ENCODE data around the gene ZBTB20.
"Not testable (repeated sequence)": the region's sequence is repeated elsewhere in the genome, so short reads cannot be mapped to it uniquely, and the experiment has no call there.

The ZBTB20 gene

DNA sequence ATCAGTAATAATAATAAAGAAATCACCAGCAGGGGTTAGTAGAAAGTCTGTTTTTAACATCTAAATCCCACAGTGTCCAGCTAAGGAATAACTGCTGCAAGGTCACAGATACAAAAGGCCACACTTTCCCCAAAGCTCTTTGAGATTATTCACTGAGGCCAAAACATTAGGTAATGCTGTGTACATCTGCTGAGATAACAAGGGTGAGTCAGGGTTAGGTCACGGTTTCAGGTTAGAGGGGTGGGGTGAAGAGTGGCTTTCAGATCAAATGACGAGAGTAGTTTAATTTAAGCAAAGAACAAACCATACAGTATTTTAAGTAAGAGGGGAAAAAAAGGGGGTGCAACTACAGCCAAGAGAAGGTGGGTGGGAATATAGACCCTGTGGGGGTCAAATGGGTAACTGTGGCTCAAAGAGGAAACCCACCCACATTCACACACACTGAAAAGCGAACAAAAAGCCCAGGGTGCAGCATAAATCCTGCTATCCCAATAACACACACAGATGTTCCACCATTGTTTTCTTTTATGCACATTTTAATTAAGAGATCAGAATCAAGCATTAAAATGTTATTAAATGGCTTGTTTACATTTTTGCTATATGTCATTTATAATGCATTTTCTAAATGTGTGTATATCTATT, 440.4 kb downstream of the ZBTB20 start:
- no peak for DNase-seq

DNA sequence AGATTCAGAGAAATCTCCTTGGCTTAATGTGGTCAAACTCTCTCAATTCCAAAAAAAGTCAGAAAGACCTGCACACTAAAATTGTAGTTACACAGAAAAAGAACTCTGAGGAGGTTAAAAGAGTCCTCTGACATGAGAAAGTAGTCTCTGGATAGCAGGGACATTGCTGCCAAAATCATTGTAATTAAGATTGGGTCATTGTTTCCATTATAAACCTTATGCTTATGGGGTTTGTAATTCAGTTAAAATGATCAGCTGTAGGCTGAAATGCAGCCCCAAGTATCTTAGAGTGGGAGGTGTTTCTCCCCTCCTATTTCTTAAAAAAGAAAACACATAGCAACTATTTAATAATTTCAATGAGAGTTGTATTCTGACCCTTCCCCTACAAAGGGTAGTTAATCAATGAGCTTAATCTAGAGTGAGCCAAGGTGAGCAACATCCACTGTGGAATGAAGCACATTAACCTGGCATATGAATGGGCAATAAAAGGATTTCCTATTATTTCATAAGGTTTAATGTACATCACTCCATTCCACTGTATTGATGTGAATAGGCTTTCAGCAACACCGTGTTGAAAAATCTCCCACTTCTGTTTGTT, 446.4 kb downstream of the ZBTB20 start:
- no peak for DNase-seq

DNA sequence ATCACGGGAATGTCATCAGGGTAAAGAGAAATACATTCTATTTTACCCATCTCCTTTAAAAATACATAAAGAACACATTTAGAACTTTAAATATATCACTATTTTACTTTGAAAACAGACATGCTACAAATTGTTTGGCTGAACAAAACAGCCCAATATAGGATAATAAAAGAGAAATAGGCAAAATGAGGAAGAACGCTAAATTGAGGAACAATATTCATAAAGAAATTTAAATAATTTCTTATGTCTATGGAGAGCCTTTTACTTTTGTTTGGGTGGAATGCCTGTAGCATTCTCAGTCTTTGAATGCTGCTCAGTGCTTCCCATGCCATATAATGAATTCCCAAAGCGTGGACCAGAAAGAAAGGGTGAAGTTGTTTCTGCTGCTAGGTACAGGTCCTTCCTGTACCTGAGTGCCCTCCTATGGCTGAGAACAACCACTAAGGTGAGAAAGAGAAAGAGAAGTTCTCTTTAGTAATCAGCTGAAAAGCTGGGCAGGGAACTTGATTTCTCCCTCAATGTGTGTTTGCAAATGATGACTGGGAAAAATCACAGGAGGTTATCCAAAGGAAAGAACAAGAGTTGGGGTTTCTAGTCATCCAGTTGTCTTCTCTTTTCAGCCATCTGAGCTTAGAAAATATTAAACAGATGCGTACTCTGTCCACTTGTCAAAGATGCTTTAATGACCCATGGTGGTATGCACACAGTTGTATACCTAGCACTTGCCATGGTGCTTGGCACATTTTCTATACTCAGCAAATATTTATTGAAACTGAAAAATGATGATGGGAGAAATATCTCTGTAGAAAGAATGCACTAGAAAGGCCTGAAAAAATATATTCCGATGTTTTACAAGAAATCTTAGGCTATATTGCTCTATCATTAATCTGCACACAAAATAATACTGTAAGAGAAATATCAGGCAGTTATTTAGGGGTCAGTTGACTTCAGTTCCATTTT, 448.7 kb downstream of the ZBTB20 start:
- no peak for DNase-seq

DNA sequence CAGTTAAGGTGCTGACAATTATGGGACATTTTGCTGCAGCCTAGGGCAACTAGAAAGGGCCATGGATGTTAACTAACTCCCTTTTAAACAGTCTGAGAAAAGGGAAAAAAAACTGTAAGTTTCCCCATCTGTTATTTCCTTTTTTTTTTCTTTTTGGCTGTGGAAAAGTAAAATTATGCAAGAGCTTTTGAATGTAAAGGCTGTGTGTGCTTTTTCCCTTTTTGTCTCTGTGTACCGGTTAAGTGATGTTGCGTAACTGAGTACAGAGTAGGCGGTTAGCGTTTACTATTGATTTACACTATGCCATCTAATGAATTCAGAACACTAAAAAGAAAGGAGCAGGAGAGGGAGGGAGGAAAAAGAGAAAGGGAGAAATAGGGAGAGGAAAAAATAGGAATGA, 449.7 kb downstream of the ZBTB20 start:
- DNase-seq: no peak

DNA sequence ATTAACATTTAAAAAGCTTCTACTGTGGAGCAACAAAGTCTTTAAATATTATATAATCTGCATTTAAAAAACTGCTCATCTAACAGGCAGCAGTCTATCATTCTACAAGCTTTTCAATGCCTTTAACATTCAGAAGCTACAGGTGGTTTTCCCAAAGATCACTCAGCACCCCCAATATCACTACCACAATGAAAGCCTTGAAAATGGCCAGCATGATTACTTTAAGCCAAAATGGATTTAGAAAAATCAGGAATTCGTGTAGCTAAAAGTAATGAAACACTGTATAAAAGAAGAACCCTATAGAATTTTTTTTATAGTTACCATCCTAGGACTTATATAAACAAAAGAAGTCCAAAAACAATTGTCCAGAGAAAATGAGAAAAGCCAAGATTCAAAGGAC, 452.8 kb downstream of the ZBTB20 start:
- no peak for DNase-seq

DNA sequence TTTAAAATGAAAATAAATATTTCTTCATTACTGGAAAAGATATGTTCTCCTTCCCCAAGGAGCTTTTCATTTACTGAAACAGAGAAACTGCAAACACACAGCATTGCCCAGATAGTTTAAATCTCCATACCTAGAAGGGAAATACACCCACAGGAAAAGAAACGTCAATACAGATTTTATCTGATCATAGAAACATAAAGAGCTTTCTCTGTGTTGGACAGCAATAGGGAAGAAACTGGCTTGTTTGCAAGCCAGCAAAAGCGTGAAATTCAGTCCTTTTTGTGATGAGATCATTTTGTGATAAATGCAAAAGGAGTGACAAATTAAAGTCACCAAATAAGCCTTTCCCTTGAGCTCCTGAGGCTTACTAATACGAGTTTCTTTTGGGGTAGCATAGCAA, 455.2 kb downstream of the ZBTB20 start:
- no peak for DNase-seq

DNA sequence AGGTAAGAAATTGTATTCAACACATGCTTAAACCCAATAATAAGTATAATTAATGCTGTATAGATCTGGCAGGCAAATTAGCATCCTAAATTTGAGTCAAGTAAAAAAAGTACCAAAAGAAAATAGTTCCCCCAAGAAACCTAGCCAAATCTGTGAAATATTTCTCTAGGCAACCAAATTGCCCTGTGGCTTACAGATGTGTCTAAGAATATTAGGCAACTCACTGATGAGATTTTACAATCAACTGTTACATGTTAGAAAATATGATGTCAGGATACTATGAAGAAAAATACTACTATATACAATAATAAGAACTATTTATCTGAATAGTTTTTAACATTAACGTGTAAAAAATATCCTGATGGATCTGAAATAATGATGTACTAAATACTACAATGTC, 456.2 kb downstream of the ZBTB20 start:
- no peak for DNase-seq

DNA sequence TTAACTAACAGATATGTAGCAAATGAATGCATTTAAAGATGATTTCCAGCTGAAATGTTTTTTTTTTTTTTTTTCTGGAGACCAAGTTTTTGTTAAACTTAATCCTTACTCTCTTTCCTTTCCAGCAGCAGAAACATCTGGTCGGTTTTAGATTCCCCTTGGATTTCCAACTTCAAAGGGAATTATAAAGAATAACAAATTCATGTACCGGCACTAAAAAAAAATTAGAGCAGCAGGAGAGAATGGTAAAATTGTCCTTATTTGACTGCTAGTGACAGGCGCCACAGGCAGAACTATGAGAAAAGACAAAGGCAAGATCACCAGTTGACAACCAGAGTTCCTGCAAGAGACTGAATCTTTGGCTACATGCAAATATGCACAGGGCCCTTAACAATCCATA, 459.9 kb downstream of the ZBTB20 start:
- DNase-seq: no peak

DNA sequence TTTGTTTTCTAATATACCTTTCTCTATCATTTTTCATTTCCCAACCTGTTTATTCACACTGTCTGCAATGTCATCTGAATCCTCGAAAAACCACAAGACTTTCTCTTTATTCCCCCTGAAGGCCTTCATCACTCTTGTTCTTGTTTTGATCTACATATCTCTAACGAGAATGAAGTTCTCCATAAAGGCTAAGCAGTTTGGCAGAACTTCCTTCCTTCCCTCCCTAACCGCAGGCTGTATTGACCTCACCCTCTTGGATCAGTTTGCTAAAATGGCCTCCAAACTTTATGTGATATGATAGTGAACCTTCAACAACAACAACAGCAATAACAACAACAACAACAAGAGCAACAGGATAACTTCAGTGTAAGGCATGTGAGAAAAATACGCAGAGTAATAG, 460.5 kb downstream of the ZBTB20 start:
- no peak for DNase-seq

DNA sequence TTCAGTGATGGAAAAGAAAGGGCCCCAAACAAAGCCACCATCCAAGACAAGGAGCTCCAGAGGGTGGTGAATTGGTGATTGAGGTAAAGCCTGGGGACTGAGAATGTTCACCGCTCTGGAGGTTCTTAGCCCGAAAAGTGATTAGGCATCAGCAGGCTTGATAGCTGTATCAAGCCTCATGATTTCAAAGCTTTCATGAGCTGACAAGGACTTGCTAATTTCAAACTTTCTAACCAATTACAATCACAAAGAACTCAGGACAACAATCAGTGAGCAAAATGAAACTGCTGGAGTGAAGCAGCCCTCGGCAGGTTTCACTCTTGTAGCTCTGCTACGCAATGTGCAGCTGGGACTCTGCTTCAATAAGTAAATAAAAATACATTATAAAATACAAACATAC, 461.9 kb downstream of the ZBTB20 start:
- DNase-seq: no peak

DNA sequence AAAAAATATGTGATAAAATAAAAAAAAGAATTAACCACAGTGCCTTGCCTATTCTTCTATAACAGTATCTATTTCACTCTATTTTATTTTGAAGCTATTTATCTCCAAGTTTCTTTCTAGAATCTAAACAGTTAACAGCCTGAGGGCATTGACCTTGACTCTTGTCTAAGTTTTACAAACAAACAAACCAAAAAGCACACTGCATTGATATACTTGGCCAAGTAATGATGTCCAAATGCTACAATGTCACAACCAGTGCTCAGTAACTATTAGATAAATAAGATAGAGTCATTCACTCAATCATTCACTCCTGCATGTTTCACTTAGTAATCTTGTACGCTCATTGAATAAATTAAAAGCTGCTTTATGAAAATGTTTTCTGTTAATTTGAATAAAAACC, 466.8 kb downstream of the ZBTB20 start:
- no peak for DNase-seq

DNA sequence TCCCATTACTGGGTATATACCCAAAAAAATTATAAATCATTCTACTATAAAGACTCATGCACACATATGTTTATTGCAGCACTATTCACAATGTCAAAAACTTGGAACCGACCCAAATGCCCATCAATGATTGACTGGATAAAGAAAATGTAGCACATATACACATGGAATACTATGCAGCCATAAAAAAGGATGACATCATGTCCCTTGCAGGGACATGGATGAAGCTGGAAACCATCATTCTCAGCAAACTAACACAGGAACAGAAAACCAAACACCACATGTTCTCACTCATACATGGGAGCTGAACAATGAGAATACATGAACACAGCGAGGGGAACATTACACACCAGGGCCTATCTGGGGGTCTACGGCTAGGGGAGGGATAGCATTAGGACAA, 467.3 kb downstream of the ZBTB20 start:
- DNase-seq: not testable (repeated sequence)

DNA sequence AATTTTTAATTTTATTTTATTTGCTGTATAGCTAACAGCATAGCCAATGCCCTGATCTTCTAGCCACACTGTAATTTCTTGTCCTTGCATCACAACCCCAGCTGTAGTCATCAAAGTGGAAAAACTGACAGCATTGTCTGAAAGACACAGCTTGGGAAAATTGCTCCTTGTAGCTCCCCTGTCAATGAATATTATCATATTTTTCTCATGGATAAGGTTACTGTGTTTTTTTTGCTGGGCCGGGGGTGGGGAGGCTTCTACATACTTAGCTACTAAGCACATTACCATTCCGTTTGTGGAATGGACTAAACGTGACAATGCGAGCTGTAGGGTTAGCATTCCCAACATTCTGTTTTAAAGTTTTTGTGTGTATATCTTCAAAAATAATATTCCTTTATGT, 472.0 kb downstream of the ZBTB20 start:
- no peak for DNase-seq

DNA sequence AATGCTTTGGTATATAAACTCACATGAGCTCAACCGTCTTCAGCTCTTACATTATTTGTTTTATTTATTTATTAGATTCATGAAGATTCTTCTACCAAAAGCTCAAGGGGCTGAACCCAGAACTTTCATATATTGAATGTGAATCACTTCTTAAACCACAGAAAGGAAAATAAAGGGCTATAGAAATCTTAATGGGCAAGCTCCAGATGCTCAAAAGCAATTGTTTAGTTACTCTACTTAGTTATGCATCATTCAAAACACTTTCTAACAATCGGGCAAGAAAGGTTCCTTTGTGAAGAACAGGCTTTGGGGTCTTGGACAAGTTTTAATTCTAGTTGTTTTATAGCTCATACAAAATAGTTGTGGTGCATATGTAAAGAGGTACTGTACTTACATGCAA, 473.1 kb downstream of the ZBTB20 start:
- no peak for DNase-seq

DNA sequence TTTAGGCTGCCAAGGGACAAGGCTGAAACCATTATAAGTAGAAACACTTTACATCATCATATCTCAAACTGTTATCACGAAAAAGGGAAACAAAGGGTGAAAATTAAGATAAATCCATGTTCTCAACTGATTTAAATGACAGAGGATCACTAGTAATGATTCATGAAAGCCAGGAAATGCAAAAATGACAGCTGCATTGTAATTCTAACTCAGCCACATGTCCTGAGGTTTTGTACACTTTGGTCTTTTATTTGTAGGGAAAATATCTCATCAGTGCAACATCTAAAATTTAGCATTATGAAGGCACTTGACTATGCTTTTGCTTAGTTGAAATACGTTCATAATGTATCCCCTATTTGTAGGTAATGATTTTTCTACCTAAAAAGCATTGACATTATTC, 473.6 kb downstream of the ZBTB20 start:
- no peak for DNase-seq

DNA sequence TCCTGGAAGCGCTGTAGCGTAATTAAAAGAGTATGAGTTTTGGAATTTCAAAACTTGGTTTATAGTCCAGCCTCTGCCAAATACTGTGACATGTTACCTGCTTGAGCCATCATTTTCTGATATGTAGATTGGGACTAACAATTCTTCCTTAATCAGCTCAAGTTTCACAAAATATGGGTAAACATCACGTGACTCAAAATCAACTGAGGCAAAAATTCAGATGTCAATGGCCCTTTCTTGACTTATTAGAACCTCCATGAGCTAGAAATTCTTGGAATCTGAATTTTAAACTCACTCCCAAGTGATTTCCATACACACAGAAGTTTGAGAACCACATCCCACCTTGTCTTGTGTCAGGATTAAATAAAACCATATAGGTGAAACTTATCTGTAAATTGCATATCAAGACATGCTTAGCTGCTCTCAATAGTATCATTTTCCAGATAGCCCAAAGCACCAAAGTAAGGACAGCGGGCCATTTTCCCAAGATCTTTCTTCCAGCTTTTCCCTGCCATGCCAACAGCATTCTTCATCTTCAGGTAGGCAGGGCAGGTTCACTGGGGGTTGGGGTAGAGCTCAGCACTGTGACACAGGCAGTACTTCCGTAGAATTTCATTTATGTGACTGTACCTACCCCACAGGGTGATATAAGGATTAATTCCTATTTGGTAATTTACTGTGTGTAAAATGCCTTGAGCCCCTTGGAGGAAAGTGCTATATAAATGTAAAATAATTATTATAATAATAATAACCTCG, 474.2 kb downstream of the ZBTB20 start:
- DNase-seq: no peak

DNA sequence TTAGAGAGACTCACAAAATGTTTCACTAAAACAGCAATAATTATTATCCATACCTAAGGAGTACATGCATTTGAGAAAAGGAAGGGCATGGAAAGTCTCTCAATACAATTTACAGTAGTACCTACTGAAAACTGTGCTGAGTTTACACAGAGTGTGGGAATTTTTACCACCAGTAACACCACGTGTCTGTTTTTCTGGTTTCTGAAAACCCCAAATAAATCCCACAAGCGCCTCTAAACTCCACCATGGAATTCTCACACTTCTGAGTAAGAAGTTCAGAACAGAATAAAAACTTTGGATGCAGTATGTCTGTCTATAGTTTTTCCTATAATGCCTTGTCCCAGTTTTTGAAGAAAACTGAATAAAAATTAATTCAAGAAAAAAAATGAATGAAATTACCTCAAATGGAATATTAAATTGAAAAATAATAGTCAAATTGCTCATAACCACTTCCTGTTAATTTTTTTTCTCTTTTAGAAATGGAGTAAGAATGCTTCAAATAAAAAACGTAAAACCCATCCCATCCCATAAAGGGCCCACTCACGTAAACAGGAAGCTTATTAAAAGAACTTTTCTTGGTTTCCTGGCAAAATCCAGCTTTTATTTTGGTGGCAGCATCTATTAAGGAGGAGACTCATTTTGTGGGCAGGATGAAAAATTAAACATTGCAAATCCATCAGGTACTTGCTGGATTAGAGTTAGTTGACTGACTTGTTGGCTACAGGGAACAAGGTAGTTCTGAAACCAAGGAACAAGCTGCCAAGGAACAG, 475.2 kb downstream of the ZBTB20 start:
- no peak for DNase-seq

DNA sequence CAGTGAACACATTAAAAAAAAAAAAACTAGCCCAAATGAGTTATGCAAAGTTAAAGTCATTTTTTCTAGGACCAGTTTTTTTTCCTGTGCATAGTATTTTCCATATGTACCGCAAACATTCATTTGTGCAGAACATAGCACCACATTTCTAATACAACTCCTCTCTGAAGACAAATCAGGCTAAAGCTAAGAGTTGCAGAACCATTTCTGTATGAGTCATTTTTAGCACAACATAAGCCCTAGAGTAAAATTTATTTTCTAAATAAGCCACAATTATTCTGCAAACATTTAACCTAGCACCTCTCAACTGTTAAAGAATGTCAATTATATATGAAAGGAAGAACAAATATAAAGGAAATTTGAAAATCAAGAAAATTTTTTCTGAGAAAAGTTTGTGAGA, 477.5 kb downstream of the ZBTB20 start:
- no peak for DNase-seq

DNA sequence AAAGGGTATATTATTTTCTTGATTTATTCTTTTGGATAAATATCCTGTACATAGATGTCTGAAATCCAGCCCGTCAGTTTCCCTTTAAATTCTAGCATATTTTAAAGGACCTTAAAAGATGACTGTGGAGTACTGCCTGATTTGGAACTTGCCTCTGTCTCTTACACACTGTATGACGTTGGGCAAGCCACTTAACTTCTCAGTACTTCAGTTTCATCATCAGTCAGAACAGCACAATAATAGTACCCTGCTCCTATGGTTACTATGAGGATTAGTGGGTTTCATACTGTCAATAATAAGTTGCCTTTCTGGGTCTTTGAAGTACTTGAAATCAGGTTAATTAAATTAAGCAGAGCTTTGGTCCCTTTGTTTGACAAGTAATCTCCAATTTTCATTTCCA, 479.0 kb downstream of the ZBTB20 start:
- DNase-seq: peak; percentile 52

DNA sequence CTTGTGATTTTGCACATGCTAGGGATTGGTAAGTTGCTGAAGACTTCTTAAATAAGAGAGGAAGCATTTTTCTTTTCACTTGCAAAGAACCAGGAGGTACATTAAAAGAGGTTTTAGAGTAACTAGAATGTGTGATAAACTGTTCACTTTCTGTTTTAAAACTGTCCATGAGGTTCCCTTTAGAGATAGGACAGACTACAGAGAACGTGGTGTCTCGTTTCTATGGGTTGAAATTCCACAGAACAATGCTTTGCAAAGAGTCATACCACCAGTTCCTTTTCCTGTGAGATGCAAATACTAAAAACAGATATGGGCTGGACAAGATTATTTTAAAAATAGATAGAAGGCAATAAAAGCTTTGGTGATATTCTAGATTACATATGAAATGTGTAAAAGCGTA, 480.5 kb downstream of the ZBTB20 start:
- no peak for DNase-seq

DNA sequence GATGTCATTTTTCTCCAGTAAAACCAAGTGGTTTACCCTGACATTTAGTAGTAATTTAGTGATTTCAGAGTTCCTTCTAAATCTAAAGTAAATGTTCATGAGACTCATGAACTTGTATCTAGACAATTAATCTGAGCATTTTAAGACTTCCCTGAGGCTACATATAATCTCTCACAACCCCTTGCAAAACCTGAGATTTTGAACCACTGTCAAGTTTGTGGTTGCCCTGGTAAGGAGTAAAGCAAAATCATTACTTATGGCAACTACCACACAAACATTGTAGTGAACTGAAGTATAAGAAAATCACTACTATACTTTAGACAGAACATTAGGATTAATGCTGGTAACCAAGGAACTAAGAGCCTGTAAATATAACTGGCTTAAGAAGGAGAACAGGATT, 483.1 kb downstream of the ZBTB20 start:
- DNase-seq: no peak

DNA sequence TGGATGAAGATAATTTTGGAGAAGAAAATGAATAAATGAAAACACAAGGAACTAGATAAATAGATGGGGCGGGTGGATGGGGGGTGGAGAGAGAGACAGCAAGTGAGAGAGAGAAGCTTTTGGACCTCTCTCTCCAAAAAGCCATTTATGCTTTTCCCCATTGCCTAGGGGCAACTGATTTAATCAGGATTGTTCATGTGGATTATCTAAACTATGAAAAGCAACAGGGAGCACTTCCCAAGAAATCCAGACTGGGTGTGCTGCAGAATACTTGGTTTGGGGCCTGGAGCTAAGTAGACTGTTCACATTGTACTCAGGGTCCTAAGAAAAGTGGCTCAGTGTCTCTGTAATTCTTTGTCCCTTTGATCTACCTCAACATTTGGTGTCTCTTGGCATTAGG, 486.3 kb downstream of the ZBTB20 start:
- no peak for DNase-seq

DNA sequence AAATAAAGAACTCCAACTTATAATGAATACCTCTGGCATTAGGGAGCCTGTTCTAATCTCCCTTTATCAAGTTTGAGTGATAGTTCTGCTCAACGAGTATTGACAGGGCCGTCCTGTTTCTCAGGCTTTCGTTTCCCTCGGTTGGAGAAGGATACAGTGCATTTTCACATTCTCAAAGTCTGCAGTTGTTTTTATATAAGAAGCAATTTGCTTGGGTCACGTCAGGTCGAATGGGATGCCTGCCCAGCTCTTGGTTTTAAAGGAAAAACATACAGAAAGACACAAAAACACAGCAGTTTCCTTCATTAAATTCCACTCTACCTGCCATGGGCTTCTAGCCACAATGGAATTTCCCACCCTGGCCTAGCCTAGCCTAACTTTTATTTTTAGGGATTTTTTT, 487.0 kb downstream of the ZBTB20 start:
- DNase-seq: no peak

Data from NCI-H1436 (cell line).